Measurements from ENCODE around the gene TERT. TPM values are rescaled to one million over a fixed set of nuclear protein-coding genes. Genes with fewer than 3 reads are reported as not detected.

Gene TERT
- total RNA-seq, 1 donor from 2014 or later, result 2.9 TPM

GRCh38 chr5:1318659-1319251 lies 23.9 kb upstream of the TERT start:
- TF ChIP-seq CTCF (IDR thresholded peaks at IDR 0.05; ENCODE audit: partially characterized antibody, unreplicated experiment), result no peak
- Mint-ChIP-seq H3K27ac (ENCODE audit: unreplicated experiment) (no peak overlapping the region), H3K9me3 (ENCODE audit: unreplicated experiment) (peaks cover 7% of the 10 kb centered on the region)

DNA sequence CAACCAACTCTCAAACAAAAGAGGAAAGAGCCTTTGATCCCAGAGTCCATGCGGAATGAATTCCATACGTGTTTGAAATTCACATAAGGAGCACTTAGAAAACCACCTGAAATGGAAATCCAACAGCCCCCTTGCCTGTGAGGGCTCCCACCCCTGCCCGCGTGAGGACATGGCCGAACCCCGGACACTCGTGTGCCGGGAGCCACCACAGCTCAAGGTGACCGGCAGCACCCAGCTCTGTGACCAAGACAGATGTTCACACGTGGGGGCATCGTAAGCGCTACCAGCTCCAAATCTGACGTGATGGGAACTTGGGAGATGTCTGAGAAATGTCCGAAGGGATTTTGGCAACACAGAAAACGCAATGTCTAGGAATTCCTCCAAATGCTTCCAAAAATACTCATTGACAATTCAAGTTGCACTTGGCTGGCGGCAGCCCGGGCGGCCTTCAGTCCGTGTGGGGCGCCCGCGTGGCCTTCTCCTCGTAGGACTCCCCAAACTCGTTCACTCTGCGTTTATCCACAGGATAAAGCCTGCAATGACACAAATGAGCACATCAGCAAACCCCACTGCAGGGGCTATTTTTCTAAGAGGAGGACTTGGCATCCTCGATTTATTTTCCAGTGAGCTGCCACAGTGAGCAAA lies 23.2 kb upstream of the TERT start:
- no peak overlapping the region for H3K27ac Mint-ChIP-seq (ENCODE audit: unreplicated experiment)
- peaks cover 3% of the 10 kb centered on the region for H3K36me3 Mint-ChIP-seq (ENCODE audit: unreplicated experiment)
- peaks cover 7% of the 10 kb centered on the region for H3K9me3 Mint-ChIP-seq (ENCODE audit: unreplicated experiment)
- peaks cover 4% of the 10 kb centered on the region for H3K27me3 Mint-ChIP-seq (ENCODE audit: unreplicated experiment)
- H3K4me3 Mint-ChIP-seq (ENCODE audit: unreplicated experiment), result no peak overlapping the region
- no peak for DNase-seq
- H3K4me1 Mint-ChIP-seq (ENCODE audit: low read depth, unreplicated experiment), result peaks cover 13% of the 10 kb centered on the region
- no peak for TF ChIP-seq CTCF (IDR thresholded peaks at IDR 0.05; ENCODE audit: partially characterized antibody, unreplicated experiment)

More at GRCh38 chr5:1318659-1319251, 23.9 kb upstream of the TERT start:
- no peak for DNase-seq
- Mint-ChIP-seq H3K4me1 (ENCODE audit: low read depth, unreplicated experiment) (peaks cover 13% of the 10 kb centered on the region), H3K36me3 (ENCODE audit: unreplicated experiment) (peaks cover 3% of the 10 kb centered on the region), H3K27me3 (ENCODE audit: unreplicated experiment) (peaks cover 4% of the 10 kb centered on the region), H3K4me3 (ENCODE audit: unreplicated experiment) (no peak overlapping the region)

DNA sequence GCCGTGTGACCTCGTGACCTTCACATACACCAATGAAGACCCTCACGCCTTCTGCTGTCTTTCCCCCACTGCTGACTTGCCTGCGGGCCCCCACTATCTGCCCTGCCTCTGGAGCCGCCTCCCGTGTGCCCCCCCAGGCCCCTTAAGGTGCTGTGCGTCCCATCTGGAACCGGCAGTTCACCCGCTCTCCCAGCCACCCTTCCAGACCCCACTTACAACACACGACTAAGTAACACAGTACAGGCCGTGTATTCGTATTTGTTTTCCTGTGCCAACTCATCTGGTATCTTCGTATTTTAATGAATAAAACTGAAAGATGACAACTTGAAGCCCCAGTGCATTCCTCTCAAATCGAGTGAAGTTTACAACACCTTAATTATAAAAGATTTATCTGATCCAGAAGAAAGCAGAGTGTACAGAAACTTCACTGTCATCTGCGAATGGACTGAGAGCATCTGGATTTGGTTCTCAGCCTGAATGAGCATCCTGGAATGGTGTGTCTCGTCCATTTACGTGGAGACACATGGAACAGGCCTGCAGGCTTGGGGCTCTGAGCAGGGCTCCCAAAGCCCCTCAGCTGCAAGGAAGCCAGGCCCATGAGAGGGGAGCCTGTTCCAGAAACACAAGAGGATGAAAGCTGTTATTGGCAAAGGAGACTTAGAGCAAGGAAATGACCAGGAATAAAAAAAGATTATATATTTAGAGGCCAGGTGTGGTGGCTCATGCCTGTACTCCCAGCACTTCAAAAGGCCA lies 21.9 kb upstream of the TERT start:
- peaks cover 3% of the 10 kb centered on the region for H3K36me3 Mint-ChIP-seq (ENCODE audit: unreplicated experiment)
- H3K4me3 Mint-ChIP-seq (ENCODE audit: unreplicated experiment), result no peak overlapping the region
- DNase-seq, result no peak
- TF ChIP-seq CTCF (IDR thresholded peaks at IDR 0.05; ENCODE audit: partially characterized antibody, unreplicated experiment), result no peak
- peaks cover 7% of the 10 kb centered on the region for H3K9me3 Mint-ChIP-seq (ENCODE audit: unreplicated experiment)
- peak overlapping the region; percentile 55 for H3K27ac Mint-ChIP-seq (ENCODE audit: unreplicated experiment)
- H3K4me1 Mint-ChIP-seq (ENCODE audit: low read depth, unreplicated experiment), result peaks cover 13% of the 10 kb centered on the region
- peaks cover 4% of the 10 kb centered on the region for H3K27me3 Mint-ChIP-seq (ENCODE audit: unreplicated experiment)

DNA sequence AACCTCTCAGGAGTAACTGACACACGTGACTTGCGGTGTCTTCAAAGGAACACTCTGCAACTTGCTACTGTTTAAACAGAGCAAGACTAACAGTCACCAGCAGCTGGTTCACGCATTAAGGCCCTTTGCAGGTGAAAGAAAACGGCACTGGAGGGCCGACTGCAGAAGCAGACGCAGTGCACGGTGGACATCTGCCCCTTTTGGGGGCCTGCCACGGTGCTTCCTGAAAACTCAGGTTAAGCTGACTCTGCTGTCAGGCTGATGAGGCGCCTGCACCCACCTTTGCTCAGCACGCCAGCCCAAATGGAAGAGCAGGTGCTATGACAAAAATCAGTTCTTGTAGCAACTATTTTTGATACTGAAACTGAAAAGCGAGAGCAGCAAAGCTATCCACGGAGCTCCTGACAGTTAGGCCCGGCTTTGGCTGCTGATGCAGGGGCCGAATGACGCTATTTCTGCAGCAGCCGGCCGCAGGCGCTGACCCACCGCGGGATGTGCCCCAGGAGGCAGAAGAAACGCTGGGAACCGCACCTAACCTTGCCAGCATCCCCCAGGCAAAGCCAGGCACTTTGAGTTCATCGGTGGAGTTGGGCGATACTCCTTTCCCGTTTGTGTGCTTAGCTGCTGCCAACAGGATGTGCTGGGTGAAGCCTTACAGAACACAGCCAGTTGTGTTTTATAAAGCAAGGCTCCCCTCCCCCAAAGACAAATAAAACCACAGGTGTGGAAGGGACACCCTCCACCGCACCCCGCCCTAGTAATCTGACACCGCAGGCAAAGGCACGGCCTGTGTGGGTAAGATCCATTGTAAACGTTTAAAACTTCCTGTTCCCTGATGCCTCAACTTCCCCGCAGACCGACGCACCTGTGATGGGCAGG lies 21.1 kb upstream of the TERT start:
- H3K27ac Mint-ChIP-seq (ENCODE audit: unreplicated experiment), result no peak overlapping the region
- no peak for DNase-seq
- H3K9me3 Mint-ChIP-seq (ENCODE audit: unreplicated experiment), result peaks cover 7% of the 10 kb centered on the region
- TF ChIP-seq CTCF (IDR thresholded peaks at IDR 0.05; ENCODE audit: partially characterized antibody, unreplicated experiment), result no peak
- peaks cover 3% of the 10 kb centered on the region for H3K36me3 Mint-ChIP-seq (ENCODE audit: unreplicated experiment)
- H3K4me1 Mint-ChIP-seq (ENCODE audit: low read depth, unreplicated experiment), result peaks cover 13% of the 10 kb centered on the region
- H3K27me3 Mint-ChIP-seq (ENCODE audit: unreplicated experiment), result peaks cover 4% of the 10 kb centered on the region
- no peak overlapping the region for H3K4me3 Mint-ChIP-seq (ENCODE audit: unreplicated experiment)

All from glutamatergic neuron (in vitro differentiated cells).